Transverse colon (tissue), 3 donors: ENCODE measurements around the gene NLRC4.

ENCODE experiments used
- POLR2A ChIP-seq: fragments of 450-650 bp; IDR thresholded peaks from one replicate; pipeline ENCODE4 v1.6.1; 2016; ENCODE audit warnings: antibody characterized with exemption, mild to moderate bottlenecking, moderate library complexity
- TF ChIP-seq, protein P1 (sequence below), 5 experiments: fragments of 200-600 bp in 3 of 5; fragments of 450-650 bp in 2 of 5; sonication (generic) in 3 of 5; IDR thresholded peaks; 1 replicate in 2 of 5; 2 replicates in 3 of 5; pipeline ENCODE4 v1.5.1; 2016 to 2017; ENCODE audit warnings: antibody characterized with exemption in 5 of 5, inconsistent platforms in 3 of 5, mild to moderate bottlenecking in 2 of 5, moderate library complexity in 1 of 5

DNA sequence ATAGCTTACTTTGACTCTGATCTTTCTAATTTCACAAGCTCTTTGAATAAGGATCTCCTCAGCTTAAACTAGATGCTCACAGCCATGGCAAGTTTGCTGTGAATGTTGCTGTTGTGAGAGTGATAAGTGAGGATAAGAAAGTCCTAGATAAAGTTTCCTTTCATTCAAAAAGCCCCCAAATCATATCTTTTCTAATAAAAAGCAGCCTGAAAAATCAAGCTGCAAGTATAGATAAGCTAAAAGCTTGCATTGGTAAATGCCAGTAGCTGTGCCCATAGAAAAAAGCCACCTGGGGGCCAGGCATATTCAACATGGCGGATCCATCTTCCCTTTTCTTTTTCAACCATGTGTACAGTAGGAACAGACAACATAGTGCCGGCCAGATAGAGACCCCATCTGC, 4.3 kb downstream of the NLRC4 start:
- TF ChIP-seq, protein P1, sequence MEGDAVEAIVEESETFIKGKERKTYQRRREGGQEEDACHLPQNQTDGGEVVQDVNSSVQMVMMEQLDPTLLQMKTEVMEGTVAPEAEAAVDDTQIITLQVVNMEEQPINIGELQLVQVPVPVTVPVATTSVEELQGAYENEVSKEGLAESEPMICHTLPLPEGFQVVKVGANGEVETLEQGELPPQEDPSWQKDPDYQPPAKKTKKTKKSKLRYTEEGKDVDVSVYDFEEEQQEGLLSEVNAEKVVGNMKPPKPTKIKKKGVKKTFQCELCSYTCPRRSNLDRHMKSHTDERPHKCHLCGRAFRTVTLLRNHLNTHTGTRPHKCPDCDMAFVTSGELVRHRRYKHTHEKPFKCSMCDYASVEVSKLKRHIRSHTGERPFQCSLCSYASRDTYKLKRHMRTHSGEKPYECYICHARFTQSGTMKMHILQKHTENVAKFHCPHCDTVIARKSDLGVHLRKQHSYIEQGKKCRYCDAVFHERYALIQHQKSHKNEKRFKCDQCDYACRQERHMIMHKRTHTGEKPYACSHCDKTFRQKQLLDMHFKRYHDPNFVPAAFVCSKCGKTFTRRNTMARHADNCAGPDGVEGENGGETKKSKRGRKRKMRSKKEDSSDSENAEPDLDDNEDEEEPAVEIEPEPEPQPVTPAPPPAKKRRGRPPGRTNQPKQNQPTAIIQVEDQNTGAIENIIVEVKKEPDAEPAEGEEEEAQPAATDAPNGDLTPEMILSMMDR (IDR thresholded peaks at IDR 0.05), result no peak
- no peak for TF ChIP-seq POLR2A
